NCI-H524 treated with DMSO at 0.1 percent for 48 hours (cell line): ENCODE measurements around the gene RNASE9.
"Not testable (repeated sequence)": the region's sequence is repeated elsewhere in the genome, so short reads cannot be mapped to it uniquely, and the experiment has no call there.

Experiments
- DNase-seq: peaks from one replicate; lab custom pipeline; 2025; lab: John Stamatoyannopoulos, UW

The RNASE9 gene

DNA sequence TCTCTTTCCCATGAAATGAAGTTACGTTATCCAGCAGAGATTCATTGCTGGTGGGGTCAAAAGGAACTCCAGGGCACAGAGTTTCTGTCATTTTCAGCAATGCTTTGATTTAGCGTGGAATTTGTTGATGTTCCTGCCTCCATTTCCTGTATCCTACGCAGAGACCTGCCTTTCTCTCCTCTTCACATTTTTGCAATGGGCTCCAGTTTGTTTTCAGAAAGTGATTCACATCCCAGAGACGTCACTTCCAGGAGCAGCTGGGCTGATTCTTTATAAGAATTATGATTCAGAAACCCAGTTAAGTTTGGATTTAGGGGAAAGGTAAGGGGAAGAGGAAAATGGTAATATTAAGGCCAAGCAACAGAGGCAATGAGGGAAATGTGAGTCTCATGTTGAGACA lies 43.9 kb downstream of the RNASE9 start:
- no peak for DNase-seq

DNA sequence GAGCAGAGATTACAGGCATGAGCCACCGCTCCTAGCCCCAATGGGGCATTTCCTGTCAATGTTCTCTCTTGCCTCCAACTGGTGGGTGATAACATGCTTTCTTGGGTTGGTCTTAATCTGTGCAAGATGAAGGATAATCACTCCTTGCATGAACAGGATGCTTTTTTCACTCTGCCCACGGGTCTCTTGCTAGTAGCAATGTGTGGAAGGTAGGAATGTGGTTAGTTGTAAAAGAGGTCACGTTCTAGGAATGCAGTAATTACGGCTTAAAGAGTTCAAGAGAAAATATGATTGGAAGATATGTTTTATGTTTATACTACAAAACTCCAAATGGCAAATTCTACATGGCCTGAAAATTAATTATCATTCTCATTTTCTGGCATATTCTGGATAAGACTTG lies 45.0 kb downstream of the RNASE9 start:
- no peak for DNase-seq

DNA sequence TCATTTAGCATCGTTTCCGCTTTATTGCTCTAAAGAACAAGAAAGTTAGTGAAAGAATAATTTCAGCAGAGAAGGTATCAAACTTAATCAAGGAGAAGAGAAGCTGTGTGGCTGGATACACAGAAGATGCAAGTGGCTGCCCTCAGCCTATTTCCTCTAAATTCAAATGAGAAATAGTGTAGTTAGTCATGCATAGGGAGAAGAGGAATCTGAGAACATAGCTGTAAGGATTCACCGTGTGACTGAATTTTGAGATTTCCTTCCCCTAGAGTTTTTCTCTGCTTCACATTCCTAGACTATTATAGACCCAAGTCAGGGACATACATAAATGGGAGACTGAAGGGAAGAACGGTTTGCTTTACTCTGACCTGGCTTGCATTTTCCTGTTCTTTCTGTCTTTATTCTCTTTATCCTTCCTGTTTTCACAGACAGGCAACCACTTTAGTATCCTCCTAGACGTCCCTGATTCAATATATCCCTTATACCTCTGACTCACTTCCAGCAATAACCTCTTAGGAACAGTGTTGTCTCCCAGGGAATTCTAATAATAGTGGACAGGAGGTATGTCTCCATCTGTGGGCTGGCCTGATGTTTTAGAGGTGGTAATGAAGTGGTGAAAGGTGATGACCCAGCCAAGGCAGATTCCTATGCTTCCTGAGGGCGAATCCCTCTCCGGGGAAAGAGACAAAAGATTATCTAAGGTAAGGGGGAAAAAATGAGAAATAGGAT lies 48.5 kb downstream of the RNASE9 start:
- DNase-seq, result no peak

DNA sequence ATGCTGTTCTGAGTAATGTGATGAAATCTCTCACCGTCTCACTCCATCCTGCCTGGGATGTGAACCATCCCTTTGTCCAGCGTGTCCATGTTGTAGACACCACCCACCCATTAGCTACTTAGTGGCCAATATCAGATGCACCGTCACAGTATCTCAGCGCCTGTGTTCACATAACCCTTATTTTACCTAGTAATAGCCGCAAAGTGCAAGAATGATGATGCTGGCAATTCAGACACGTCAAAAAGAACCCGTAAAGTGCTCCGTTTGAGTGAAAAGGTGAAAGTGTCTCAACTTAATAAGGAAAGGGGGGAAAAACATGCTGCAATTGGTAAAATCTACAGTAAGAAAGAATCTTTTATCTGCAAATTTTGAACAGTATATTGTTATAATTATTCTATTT lies 52.5 kb downstream of the RNASE9 start:
- DNase-seq, result no peak

DNA sequence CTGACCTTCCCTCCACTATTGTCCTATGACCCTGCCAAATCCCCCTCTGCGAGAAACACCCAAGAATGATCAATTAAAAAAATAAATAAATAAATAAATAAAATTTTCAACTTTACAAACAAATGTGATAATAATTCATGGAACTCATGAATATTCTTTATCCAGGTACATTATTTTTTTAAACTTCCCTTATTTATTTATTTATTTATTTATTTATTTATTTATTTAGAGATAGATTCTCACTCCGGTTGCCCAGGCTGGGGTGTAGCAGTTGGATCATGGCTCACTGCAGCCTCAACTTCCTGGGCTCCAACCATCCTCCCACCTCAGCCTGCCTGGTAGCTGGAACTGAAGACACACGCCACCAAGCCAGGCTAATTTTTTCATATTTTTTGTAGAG lies 53.3 kb downstream of the RNASE9 start:
- not testable (repeated sequence) for DNase-seq

DNA sequence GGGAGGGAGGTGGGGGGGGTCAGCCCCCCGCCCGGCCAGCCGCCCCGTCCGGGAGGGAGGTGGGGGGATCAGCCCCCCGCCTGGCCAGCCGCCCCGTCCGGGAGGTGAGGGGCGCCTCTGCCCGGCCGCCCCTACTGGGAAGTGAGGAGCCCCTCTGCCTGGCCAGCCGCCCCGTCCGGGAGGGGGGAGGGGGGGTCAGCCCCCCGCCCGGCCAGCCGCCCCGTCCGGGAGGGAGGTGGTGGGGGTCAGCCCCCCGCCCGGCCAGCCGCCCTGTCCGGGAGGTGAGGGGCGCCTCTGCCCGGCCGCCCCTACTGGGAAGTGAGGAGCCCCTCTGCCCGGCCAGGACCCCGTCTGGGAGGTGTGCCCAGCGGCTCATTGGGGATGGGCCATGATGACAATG lies 54.1 kb downstream of the RNASE9 start:
- not testable (repeated sequence) for DNase-seq

DNA sequence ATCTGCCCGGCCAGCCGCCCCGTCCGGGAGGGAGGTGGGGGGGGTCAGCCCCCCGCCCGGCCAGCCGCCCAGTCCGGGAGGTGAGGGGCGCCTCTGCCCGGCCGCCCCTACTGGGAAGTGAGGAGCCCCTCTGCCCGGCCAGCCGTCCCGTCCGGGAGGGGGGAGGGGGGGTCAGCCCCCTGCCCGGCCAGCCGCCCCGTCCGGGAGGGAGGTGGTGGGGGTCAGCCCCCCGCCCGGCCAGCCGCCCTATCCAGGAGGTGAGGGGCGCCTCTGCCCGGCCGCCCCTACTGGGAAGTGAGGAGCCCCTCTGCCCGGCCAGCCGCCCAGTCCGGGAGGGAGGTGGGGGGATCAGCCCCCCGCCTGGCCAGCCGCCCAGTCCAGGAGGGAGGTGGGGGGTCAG lies 54.6 kb downstream of the RNASE9 start:
- DNase-seq, result not testable (repeated sequence)
